HG02678 (cell line): ENCODE data around the gene ABCA6.

Experiments
- ATAC-seq: cut with Tn5 transposase; IDR thresholded peaks from one replicate; pipeline ENCODE4 v1.9.1; 2021; ENCODE audit warnings: mild to moderate bottlenecking, moderate library complexity; ENCODE audit not compliant: unreplicated experiment

ABCA6 gene

GRCh38 chr17:69050999-69051775 is 90.5 kb downstream of the ABCA6 start:
- no peak for ATAC-seq

DNA sequence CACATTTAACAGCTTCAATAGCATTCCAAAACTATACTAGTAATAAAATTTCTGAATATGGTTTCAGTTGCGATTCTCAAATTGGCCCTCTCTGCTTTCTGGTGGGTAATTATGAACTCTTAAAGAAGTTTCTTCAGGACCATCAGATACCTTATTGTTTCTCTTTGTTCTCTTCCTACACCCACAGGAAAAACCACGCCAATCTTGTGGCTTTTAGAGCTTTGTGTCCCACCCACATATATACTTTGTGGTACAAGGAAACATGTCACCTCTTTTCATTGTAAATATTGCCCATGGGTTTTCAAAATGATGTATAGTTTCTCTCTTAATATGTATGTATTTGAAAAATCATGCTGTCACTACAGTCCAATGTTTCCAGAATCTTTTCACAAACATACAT is 93.1 kb downstream of the ABCA6 start:
- no peak for ATAC-seq

DNA sequence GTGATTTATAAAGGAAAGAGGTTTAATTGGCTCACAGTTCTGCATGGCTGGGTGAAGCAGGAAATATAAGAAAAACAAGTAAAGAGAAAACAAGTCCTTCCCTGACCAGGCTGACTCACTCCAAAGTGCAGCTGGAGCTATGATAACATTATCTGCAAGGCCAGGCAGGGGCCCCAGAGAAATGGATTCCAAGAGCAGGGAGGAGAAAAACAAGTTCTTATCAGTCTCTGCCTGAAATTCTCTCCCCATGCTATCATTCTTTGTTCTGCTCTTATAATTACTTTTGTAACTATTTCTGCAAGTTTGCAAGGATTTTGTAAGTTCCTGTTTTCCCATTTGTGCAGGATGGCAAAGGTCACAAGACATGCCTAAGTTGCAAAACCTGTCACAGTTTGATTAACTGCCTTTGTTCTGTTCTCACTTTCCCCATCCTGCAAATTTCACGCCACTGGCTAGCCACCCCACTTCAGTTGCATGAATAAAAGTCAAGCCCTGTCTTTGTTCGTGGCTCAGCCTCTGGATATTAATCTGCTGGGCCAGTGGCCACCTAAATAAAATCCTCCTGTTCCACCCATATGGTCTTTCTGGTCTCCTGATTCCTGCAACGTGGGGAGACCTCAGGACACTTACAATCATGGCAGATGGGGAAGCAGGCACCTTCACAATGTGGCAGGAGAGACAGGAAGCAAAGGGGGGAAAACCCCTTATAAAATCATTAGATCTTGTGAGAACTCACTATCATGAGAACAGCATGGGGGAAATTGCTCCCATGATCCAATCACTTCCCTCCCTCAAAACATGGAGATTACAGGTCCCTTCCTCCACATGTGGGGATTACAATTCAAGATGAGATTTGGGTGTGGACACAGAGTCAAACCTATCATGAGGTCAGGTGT is 94.1 kb downstream of the ABCA6 start:
- ATAC-seq, result no peak

DNA sequence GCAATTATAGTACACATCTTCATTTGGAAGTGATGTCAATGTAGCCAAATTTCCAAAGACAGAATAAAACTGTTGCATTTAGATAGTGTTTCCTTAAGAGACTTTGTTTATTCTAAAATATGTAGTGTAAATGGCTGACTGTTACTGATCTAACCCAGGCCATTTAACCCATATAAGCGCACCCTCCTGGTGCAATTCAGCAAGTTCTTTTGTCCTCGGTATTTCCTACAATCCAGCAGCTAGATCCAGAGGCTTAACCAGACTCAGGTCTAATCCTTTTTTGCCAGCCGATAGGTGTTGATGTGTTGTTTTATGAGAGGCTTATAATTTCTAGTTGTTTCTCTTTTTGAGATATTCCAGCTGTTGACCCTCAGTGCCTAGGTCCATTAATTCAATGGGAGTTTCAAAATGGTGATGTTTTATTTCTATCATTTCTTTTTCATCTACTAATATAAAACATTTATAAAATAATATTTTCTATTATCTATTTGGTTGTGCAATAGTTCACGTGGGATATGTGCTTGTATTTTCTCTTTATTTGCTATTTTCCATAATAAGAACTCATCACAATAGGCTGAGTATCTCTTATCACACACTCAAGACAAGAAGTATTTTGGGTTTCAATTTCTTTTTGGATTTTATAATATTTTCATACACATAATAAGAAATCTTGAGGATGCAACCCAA is 95.4 kb downstream of the ABCA6 start:
- no peak for ATAC-seq

GRCh38 chr17:69045646-69046045 is 96.0 kb downstream of the ABCA6 start:
- ATAC-seq, result no peak

DNA sequence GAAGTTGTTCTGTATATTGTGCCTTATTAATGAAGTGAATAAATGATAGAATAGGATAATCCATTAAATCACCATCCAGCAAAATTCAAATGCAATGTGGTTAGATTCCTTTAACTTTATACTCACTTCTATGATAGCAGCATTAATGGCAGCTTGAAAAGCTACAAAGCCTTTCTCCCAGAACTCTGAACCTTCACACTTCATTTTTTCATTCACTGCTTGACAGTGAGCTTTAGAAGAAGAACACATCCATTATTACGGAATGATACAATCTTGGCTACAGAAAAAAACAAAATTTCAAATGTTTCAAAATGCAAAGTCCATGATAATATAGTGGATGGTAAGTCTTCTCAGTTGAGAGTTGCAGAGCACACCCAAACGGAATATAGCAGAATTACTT is 97.3 kb downstream of the ABCA6 start:
- ATAC-seq, result no peak

- ATAC-seq, result no peak
Measured at GRCh38 chr17:69043098-69043734, 98.5 kb downstream of the ABCA6 start.

- ATAC-seq, result no peak
Measured at GRCh38 chr17:69042308-69042707, 99.4 kb downstream of the ABCA6 start.

GRCh38 chr17:69031839-69032238 is 109.9 kb downstream of the ABCA6 start:
- ATAC-seq, result no peak

- ATAC-seq, result no peak
Measured at GRCh38 chr17:69030169-69030568, 111.5 kb downstream of the ABCA6 start.
